Measurements from ENCODE around the gene LNX2. TPM values are rescaled to one million over a fixed set of nuclear protein-coding genes. Genes with fewer than 3 reads are reported as not detected.

LNX2 gene
- total RNA-seq, 2 donors from 2014 or later, result 11.2 to 23.1 TPM

- Histone ChIP-seq H3K4me3 (no peak overlapping the region), H3K27me3 (no peaks in the 10 kb centered on the region), H3K9me3 (no peaks in the 10 kb centered on the region), H3K4me1 (peaks cover 21% of the 10 kb centered on the region), H3K36me3 (replicated peaks in 1 of 2; ENCODE audit: insufficient read depth in 1 of 2, low read depth in 2 of 2) (peaks cover 0 to 3% of the 10 kb centered on the region in 2 donors), H3K27ac (no peak overlapping the region)
- intact Hi-C loops (cut with DNase I), result no loop called here
- DNase-seq (no peak), ATAC-seq (no peak)
- TF ChIP-seq CTCF (IDR thresholded peaks at IDR 0.05), result no peak
- TF ChIP-seq POLR2A (IDR thresholded peaks at IDR 0.05), result no peak
- 71% methylated on average over 2 of the region's 2 CpGs for WGBS, 2 donors
Observed at GRCh38 chr13:27573265-27573664, 47.1 kb downstream of the LNX2 start.

DNA sequence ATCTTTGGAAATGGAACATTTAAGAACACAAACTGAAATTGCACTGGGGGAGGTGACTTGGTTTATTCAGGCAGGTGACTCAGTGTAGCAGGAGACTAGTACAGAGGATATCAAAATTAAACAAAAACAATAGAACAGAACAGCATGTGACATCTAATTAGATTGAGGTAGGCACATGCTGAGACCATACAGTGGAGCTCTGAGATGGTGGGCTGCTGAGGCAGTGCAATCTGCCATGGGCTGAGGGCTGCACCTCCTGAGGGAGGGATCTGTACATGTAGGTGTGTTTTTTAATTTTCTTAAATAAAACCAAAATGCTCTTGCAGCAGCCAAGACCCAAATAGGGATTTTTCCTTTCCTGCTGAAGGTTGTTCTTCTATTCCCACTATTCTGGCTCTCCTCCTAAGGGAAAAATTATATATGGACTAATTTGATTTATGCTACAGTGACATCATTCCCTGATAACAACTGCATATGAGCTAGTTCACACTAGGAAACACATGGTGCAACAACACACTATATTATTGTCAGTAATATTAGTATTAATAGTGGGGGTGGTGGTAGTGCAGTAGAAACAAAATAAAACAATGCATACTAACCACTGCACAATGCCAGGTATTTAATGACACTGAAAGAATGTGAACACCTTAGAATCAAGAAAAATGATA is 48.0 kb downstream of the LNX2 start:
- H3K9me3 ChIP-seq, result no peaks in the 10 kb centered on the region
- no peak overlapping the region for H3K4me3 ChIP-seq
- no peak for ATAC-seq
- DNase-seq, result no peak
- intact Hi-C loops (cut with DNase I), result no loop called here
- no peaks in the 10 kb centered on the region for H3K27me3 ChIP-seq
- no peak overlapping the region for H3K27ac ChIP-seq
- peaks cover 21% of the 10 kb centered on the region for H3K4me1 ChIP-seq
- peaks cover 0 to 10% of the 10 kb centered on the region in 2 donors for H3K36me3 ChIP-seq (replicated peaks in 1 of 2; ENCODE audit: insufficient read depth in 1 of 2, low read depth in 2 of 2)
- TF ChIP-seq POLR2A (IDR thresholded peaks at IDR 0.05) (no peak), CTCF (IDR thresholded peaks at IDR 0.05) (no peak)

DNA sequence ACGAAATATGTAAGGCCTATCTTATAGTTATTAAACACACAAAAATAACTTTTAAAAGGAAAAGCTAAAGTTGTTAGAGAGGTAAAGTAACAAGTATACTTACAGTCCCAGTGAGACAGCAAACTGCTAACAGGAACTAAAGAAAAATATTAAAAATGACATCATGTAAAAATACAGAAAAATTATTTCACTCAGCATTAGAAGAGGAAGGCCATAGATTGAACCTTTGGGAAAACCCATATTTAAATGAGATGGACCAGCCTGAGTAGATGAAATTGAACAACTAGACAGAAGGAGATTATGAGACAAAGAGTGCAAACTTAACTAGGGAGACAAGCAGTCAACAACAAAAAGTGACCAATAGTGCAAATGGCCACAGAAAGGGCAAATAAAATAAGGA is 49.4 kb downstream of the LNX2 start:
- WGBS, 2 donors, result 74 to 79% methylated on average over 1 of the region's 1 CpG
- no peak for ATAC-seq
- intact Hi-C loops (cut with DNase I), result no loop called here

GRCh38 chr13:27569405-27569804 is 50.9 kb downstream of the LNX2 start:
- Histone ChIP-seq H3K36me3 (replicated peaks in 1 of 2; ENCODE audit: insufficient read depth in 1 of 2, low read depth in 2 of 2) (peaks cover 0 to 20% of the 10 kb centered on the region in 2 donors), H3K27ac (no peak overlapping the region), H3K27me3 (no peaks in the 10 kb centered on the region), H3K4me3 (no peak overlapping the region), H3K4me1 (peaks cover 21% of the 10 kb centered on the region), H3K9me3 (no peaks in the 10 kb centered on the region)
- WGBS, 2 donors, result 93 to 94% methylated on average over 4 of the region's 4 CpGs
- no peak for TF ChIP-seq CTCF (IDR thresholded peaks at IDR 0.05)
- TF ChIP-seq POLR2A (IDR thresholded peaks at IDR 0.05), result no peak
- no peak for DNase-seq
- no peak for ATAC-seq
- intact Hi-C loops (cut with DNase I), result loop anchor here (10.0 kb wide), 1 partner anchor 55 kb away; the partner anchor contains the start of genes LNX2 and POLR1D

More for the DNA sequence above, 49.4 kb downstream of the LNX2 start:
- no peak overlapping the region for H3K4me3 ChIP-seq
- TF ChIP-seq POLR2A (IDR thresholded peaks at IDR 0.05), result no peak
- TF ChIP-seq CTCF (IDR thresholded peaks at IDR 0.05), result no peak
- no peaks in the 10 kb centered on the region for H3K27me3 ChIP-seq
- H3K9me3 ChIP-seq, result no peaks in the 10 kb centered on the region
- H3K27ac ChIP-seq, result no peak overlapping the region
- H3K36me3 ChIP-seq (replicated peaks in 1 of 2; ENCODE audit: insufficient read depth in 1 of 2, low read depth in 2 of 2), result peaks cover 0 to 17% of the 10 kb centered on the region in 2 donors
- H3K4me1 ChIP-seq, result peaks cover 21% of the 10 kb centered on the region
- no peak for DNase-seq

DNA sequence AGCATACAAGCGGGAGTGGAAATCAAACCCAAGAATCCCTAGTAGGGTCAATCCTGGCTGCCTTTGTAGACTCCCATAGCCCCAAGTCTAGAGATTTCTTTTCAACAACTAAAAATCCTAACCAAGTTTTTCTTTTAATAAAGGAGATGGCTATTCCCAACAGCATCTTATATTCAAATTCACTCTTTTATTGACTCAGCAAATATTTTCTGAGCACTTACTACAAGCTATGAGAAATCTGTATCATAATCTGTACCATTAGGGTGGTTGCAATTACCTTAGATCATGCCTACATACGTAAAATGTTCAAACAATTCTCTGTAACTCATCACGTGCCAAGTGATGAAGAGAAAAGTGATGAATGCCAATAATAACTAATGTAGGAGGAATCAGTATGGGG is 54.5 kb downstream of the LNX2 start:
- Histone ChIP-seq H3K4me3 (no peak overlapping the region), H3K36me3 (replicated peaks in 1 of 2; ENCODE audit: insufficient read depth in 1 of 2, low read depth in 2 of 2) (peaks cover 4 to 26% of the 10 kb centered on the region in 2 donors), H3K9me3 (no peaks in the 10 kb centered on the region), H3K27ac (no peak overlapping the region), H3K27me3 (no peaks in the 10 kb centered on the region), H3K4me1 (no peaks in the 10 kb centered on the region)
- ATAC-seq (no peak), DNase-seq (no peak)
- intact Hi-C loops (cut with DNase I), result loop anchor here (10.0 kb wide), 1 partner anchor 59 kb away; the partner anchor contains the start of genes LNX2 and POLR1D
- no peak for TF ChIP-seq POLR2A (IDR thresholded peaks at IDR 0.05)
- TF ChIP-seq CTCF (IDR thresholded peaks at IDR 0.05), result no peak
- 93% methylated on average over 3 of the region's 3 CpGs for WGBS, 2 donors
